ENCODE results near the gene RABIF. TPM values are rescaled to one million over a fixed set of nuclear protein-coding genes. Genes with fewer than 3 reads are reported as not detected.

RABIF gene
- total and polyA plus RNA-seq, 2 experiments from 2014 or later, result 2.9 to 22.6 TPM

DNA sequence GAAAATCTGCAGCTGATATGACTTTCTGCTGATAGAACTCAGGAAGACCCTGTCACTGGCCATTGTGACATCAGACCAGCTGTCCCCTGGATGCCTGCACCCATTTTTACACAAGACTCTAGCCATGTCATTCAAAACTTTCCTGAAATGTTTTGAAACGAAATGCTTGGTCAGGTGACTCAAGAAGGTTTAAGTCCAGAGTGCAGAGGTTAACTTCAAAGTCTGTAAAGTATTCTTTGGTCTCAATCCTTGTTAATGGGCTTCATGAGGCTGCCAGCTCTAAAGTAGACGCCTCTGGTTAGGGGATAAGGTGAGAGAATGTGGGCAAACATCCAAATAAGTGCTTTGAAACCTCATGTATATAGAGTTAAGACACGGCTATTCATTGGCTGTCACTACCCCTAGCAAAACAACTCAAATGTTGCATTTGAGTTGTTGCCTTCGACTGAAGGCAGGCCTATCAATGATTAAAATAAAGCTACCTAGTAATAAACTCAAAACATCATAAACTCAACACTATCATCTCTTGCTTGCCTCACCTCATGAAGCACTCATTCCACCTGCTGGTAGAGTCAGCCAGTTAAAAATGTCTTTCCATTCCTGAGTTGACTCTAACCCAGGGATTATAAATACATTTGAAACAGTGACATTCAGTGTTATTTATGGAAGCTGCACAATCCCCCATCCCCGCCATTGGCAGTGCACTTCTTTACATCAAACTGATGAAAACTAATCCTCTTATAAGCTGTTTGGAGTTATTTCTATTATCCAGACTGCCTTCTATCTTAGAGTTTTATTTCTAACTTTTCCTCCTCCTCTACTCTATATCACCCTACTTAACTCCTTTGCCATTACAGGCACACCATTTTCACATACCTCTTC is 26.0 kb downstream of the RABIF start:
- H3K4me1 ChIP-seq (ENCODE audit: low read depth), result peaks cover 3% of the 10 kb centered on the region
- H3K36me3 ChIP-seq, result no peaks in the 10 kb centered on the region
- H3K9me3 ChIP-seq (ENCODE audit: low read depth), result no peaks in the 10 kb centered on the region
- no peak for DNase-seq (ENCODE audit: low read depth in 1 of 2, low spot score in 1 of 2)
- no peak overlapping the region for H3K4me3 ChIP-seq
- no peak overlapping the region for H3K27ac ChIP-seq
- TF ChIP-seq CTCF (IDR thresholded peaks at IDR 0.05; ENCODE audit: low read depth, low read length), result no peak
- no peaks in the 10 kb centered on the region for H3K27me3 ChIP-seq

DNA sequence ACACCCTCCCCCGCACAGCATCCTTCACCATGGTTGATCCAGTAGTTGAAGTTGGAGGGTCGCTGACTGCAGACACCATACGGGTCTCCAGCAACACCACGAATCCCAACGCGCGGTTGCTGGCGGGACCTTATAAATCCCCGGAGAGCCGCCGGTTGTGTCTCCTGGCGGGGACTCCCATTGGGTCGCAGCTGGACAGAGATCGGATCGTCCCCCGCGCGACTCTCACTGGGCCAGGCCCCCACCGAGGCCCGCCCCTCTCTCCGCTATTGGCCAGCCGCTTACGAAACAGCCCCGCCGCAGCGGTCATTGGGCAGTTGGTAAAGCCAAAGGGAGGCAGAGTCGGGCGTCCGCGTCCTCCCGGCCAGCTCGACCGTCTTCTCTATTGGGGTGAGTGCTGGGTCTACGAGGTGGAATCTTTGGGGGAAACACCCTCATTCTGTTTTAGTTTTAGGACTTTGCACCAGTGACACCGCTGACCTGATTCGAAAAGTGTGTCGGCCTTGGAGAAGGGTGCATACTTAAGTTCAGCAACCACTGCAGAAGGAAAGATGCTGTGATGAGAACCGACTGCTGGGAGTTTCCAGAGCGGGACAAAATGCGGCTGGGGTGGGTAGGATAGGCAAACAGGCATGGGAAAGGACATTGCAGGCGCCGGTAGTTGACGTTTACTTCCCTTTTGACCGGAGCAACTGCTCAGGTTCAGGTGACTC is 27.4 kb downstream of the RABIF start:
- peak overlapping the region; percentile 66 for H3K4me3 ChIP-seq
- no peaks in the 10 kb centered on the region for H3K27me3 ChIP-seq
- peak; percentile 89 to 98 for DNase-seq (ENCODE audit: low read depth in 1 of 2, low spot score in 1 of 2)
- no peaks in the 10 kb centered on the region for H3K9me3 ChIP-seq (ENCODE audit: low read depth)
- TF ChIP-seq CTCF (IDR thresholded peaks at IDR 0.05; ENCODE audit: low read depth, low read length), result no peak
- H3K27ac ChIP-seq, result peak overlapping the region; percentile 17
- peaks cover 3% of the 10 kb centered on the region for H3K4me1 ChIP-seq (ENCODE audit: low read depth)
- no peaks in the 10 kb centered on the region for H3K36me3 ChIP-seq

- no peaks in the 10 kb centered on the region for H3K27me3 ChIP-seq
- H3K27ac ChIP-seq, result peak overlapping the region; percentile 17
- H3K9me3 ChIP-seq (ENCODE audit: low read depth), result no peaks in the 10 kb centered on the region
Measured at GRCh38 chr1:202860744-202861419, 28.1 kb downstream of the RABIF start.

GRCh38 chr1:202858789-202859414 is 30.0 kb downstream of the RABIF start:
- no peak for TF ChIP-seq CTCF (IDR thresholded peaks at IDR 0.05; ENCODE audit: low read depth, low read length)

More at GRCh38 chr1:202860744-202861419, 28.1 kb downstream of the RABIF start:
- peak; percentile 42 to 85 for DNase-seq (ENCODE audit: low read depth in 1 of 2, low spot score in 1 of 2)
- no peaks in the 10 kb centered on the region for H3K36me3 ChIP-seq
- peaks cover 3% of the 10 kb centered on the region for H3K4me1 ChIP-seq (ENCODE audit: low read depth)
- H3K4me3 ChIP-seq, result peak overlapping the region; percentile 66
- TF ChIP-seq CTCF (IDR thresholded peaks at IDR 0.05; ENCODE audit: low read depth, low read length), result no peak

DNA sequence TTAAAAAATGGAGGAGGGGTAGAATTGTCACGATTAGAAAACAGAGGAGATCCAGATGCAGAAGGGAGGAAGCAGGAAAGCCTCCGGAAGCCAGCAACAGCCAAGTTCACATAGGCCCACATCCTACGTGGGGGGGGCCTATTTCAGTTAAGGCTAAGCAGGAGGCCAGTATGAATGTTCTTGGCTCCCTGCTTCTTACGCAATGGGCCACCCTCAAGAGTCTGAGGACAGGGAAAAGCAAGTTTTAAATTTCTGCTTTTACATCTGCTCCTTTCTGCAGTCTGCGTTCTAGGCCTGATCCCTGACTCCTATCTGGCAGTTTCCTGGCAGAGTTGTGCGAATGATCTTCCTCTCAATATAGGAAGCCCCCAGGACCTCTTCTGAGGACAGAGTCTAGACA is 30.6 kb downstream of the RABIF start:
- peaks cover 3% of the 10 kb centered on the region for H3K4me1 ChIP-seq (ENCODE audit: low read depth)
- H3K27me3 ChIP-seq, result no peaks in the 10 kb centered on the region
- peak in 1 of 2 donors; percentile 98 for DNase-seq (ENCODE audit: low read depth in 1 of 2, low spot score in 1 of 2)
- H3K27ac ChIP-seq, result no peak overlapping the region
- H3K4me3 ChIP-seq, result no peak overlapping the region
- H3K36me3 ChIP-seq, result no peaks in the 10 kb centered on the region
- TF ChIP-seq CTCF (IDR thresholded peaks at IDR 0.05; ENCODE audit: low read depth, low read length), result no peak
- H3K9me3 ChIP-seq (ENCODE audit: low read depth), result no peaks in the 10 kb centered on the region

More at GRCh38 chr1:202858789-202859414, 30.0 kb downstream of the RABIF start:
- Histone ChIP-seq H3K9me3 (ENCODE audit: low read depth) (no peaks in the 10 kb centered on the region), H3K4me1 (ENCODE audit: low read depth) (peaks cover 3% of the 10 kb centered on the region), H3K4me3 (no peak overlapping the region), H3K36me3 (no peaks in the 10 kb centered on the region), H3K27ac (no peak overlapping the region), H3K27me3 (no peaks in the 10 kb centered on the region)
- peak in 1 of 2 donors; percentile 81 for DNase-seq (ENCODE audit: low read depth in 1 of 2, low spot score in 1 of 2)
